NAMALWA (cell line): ENCODE data around the gene DPPA5.
"Not testable (repeated sequence)": the region's sequence is repeated elsewhere in the genome, so short reads cannot be mapped to it uniquely, and the experiment has no call there.

ENCODE experiments used
- DNase-seq: peaks from one replicate; pipeline ENCODE4 v3.0.0-alpha.2; 2015; ENCODE audit warnings: low spot score

The DPPA5 gene

GRCh38 chr6:73364121-73364520 lies 10.0 kb upstream of the DPPA5 start:
- DNase-seq, result no peak

GRCh38 chr6:73363537-73363875 lies 9.4 kb upstream of the DPPA5 start:
- DNase-seq, result no peak

GRCh38 chr6:73362869-73363536 lies 8.9 kb upstream of the DPPA5 start:
- no peak for DNase-seq

GRCh38 chr6:73362358-73362757 lies 8.3 kb upstream of the DPPA5 start, which contains the start of gene KHDC3L:
TSS of gene KHDC3L (plus strand) at chr6:73362658. CDS start at chr6:73362730, 72 bp downstream.
- DNase-seq, result no peak

GRCh38 chr6:73349311-73349710 lies 4.8 kb downstream of the DPPA5 start:
- DNase-seq, result no peak

GRCh38 chr6:73348550-73349204 lies 5.4 kb downstream of the DPPA5 start:
- no peak for DNase-seq

GRCh38 chr6:73343164-73343563 lies 10.9 kb downstream of the DPPA5 start:
- DNase-seq, result no peak

- no peak for DNase-seq
These were observed 11.9 kb downstream of the DPPA5 start for GRCh38 chr6:73342174-73342573.

- no peak for DNase-seq
These were observed 12.7 kb downstream of the DPPA5 start for GRCh38 chr6:73341335-73341734.

- DNase-seq, result no peak
These were observed 14.0 kb downstream of the DPPA5 start for GRCh38 chr6:73340048-73340447.

- DNase-seq, result no peak
These were observed 14.7 kb downstream of the DPPA5 start for GRCh38 chr6:73339340-73339739.

GRCh38 chr6:73329201-73329600 lies 24.9 kb downstream of the DPPA5 start:
- no peak for DNase-seq

GRCh38 chr6:73328790-73329189 lies 25.3 kb downstream of the DPPA5 start:
- DNase-seq, result no peak

- DNase-seq, result no peak
These were observed 28.4 kb downstream of the DPPA5 start for GRCh38 chr6:73325656-73326055.

- no peak for DNase-seq
These were observed 30.8 kb downstream of the DPPA5 start for GRCh38 chr6:73323323-73323722.

- no peak for DNase-seq
These were observed 39.2 kb downstream of the DPPA5 start for GRCh38 chr6:73314577-73315492.

- not testable (repeated sequence) for DNase-seq
These were observed 43.6 kb downstream of the DPPA5 start for GRCh38 chr6:73310503-73310845.

GRCh38 chr6:73309785-73310502 lies 44.1 kb downstream of the DPPA5 start:
- DNase-seq, result peak; percentile 74

- no peak for DNase-seq
These were observed 44.6 kb downstream of the DPPA5 start for GRCh38 chr6:73309535-73309784.

GRCh38 chr6:73308712-73309534 lies 45.2 kb downstream of the DPPA5 start:
- DNase-seq, result peak; percentile 20

- DNase-seq, result peak; percentile 41
These were observed 50.3 kb downstream of the DPPA5 start for GRCh38 chr6:73303773-73304172.
